ENCODE results near the gene ZNF101. TPM values are rescaled to one million over a fixed set of nuclear protein-coding genes. Genes with fewer than 3 reads are reported as not detected.

ZNF101 gene
- total RNA-seq, 1 donor from 2014 or later: 11.2 TPM

- no peak for DNase-seq (ENCODE audit: extremely low spot score, unreplicated experiment)
- no peak for TF ChIP-seq CTCF (conservative IDR thresholded peaks at IDR 0.05)
- H3K9me3 Mint-ChIP-seq: peaks cover 25% of the 10 kb centered on the region
- no peak overlapping the region for H3K4me3 Mint-ChIP-seq
- H3K36me3 Mint-ChIP-seq: peaks cover 53% of the 10 kb centered on the region
- no peak overlapping the region for H3K27ac Mint-ChIP-seq
- no peaks in the 10 kb centered on the region for H3K27me3 Mint-ChIP-seq
- H3K4me1 Mint-ChIP-seq (ENCODE audit: unreplicated experiment): no peaks in the 10 kb centered on the region
These were observed 53.3 kb downstream of the ZNF101 start for GRCh38 chr19:19721896-19722295.

- DNase-seq (ENCODE audit: extremely low spot score, unreplicated experiment): peak; percentile 92
- peak within 1 kb of the TSS; percentile 95 for H3K4me3 Mint-ChIP-seq
- no peak for TF ChIP-seq CTCF (conservative IDR thresholded peaks at IDR 0.05)
- H3K27me3 Mint-ChIP-seq: no peaks in the 10 kb centered on the region
- H3K36me3 Mint-ChIP-seq: peaks cover 29% of the 10 kb centered on the region
- peaks cover 10% of the 10 kb centered on the region for H3K4me1 Mint-ChIP-seq (ENCODE audit: unreplicated experiment)
- peak within 1 kb of the TSS; percentile 95 for H3K27ac Mint-ChIP-seq
- peaks cover 4% of the 10 kb centered on the region for H3K9me3 Mint-ChIP-seq
These were observed 64.2 kb downstream of the ZNF101 start, which contains the start of gene ZNF14 for GRCh38 chr19:19732579-19733501. Gene ZNF14 (minus strand): TSS chr19:19733112. CDS start chr19:19732958, 154 bp downstream.

Other genes with a start within 250 kb of the ZNF101 start
- 1.5 and 2.3 TPM in 2 replicates for gene TSSK6, start 153.3 kb upstream of the ZNF101 start, total RNA-seq (ENCODE audit: low replicate concordance)
- 396 and 419 TPM in 2 replicates for gene NDUFA13, start 152.6 kb upstream of the ZNF101 start, total RNA-seq (ENCODE audit: low replicate concordance)
- 12.2 and 23.2 TPM in 2 replicates for gene YJEFN3, start 139.9 kb upstream of the ZNF101 start, total RNA-seq (ENCODE audit: low replicate concordance)
- gene CILP2, start 130.6 kb upstream of the ZNF101 start, total RNA-seq (ENCODE audit: low replicate concordance): 0.74 and 3.2 TPM in 2 replicates
- 2.1 and 10.9 TPM in 2 replicates for gene PBX4, start 50.2 kb upstream of the ZNF101 start, total RNA-seq (ENCODE audit: low replicate concordance)
- gene LPAR2, start 40.6 kb upstream of the ZNF101 start, total RNA-seq (ENCODE audit: low replicate concordance): 25.7 and 56.5 TPM in 2 replicates
- gene GMIP, start 25.2 kb upstream of the ZNF101 start, total RNA-seq (ENCODE audit: low replicate concordance): 15.3 and 15.9 TPM in 2 replicates
- 80.8 and 85.7 TPM in 2 replicates for gene ATP13A1, start 5.2 kb upstream of the ZNF101 start, total RNA-seq (ENCODE audit: low replicate concordance)
- gene ZNF14, start 64.3 kb downstream of the ZNF101 start, total RNA-seq (ENCODE audit: low replicate concordance): 8.0 and 8.5 TPM in 2 replicates
- gene ZNF506, start 152.9 kb downstream of the ZNF101 start, total RNA-seq (ENCODE audit: low replicate concordance): 11.8 and 15.5 TPM in 2 replicates
- gene ZNF253, start 197.0 kb downstream of the ZNF101 start, total RNA-seq (ENCODE audit: low replicate concordance): 22.6 and 36.6 TPM in 2 replicates
- 19.2 and 26.3 TPM in 2 replicates for gene ZNF93, start 232.1 kb downstream of the ZNF101 start, total RNA-seq (ENCODE audit: low replicate concordance)